T-helper 2 cell (primary cell): ENCODE results near the gene NCKAP1.

Source experiments
- DNase-seq, 5 experiments: peaks; one replicate each; pipeline versions ENCODE4 v3.0.0 to v3.0.0-alpha.2; 2012 to 2022

The NCKAP1 gene

DNA sequence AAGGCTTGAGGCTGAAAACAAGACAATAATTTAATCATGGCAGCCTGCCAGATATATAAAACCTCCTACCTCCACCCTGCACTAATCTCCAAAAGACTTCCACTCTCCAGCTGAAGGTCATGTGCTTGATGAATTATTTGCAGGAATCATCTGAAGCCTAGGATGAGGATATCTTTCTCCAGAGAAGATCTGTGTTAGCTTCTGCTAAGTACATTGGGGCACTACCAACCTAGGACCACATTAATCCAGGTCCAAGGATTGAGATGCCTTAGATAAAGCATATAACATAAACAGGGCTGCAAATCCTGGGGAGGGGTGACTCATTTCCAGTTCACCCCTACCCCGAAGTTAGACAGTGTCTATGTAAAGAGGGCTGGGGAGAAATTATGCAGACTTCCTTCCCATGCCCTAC is 91.3 kb downstream of the NCKAP1 start:
- no peak for DNase-seq

DNA sequence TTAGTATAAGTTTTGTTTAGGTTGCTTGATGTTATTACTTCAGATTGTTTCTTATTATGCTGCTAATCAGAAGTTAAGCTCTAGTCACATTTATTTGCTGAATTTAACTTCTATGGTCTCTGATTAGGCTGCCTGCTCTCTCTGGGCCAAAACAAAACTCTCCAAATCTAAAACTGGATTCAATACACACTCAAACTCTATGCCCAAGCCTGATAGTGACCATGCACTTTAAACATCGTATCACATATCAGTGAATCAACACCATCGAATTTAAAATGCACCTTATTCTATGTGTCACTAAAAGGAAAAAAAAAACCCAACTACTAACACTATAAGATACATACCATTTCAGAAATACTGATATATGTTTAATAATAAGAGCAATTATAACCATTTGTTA is 94.9 kb downstream of the NCKAP1 start:
- DNase-seq = no peak

DNA sequence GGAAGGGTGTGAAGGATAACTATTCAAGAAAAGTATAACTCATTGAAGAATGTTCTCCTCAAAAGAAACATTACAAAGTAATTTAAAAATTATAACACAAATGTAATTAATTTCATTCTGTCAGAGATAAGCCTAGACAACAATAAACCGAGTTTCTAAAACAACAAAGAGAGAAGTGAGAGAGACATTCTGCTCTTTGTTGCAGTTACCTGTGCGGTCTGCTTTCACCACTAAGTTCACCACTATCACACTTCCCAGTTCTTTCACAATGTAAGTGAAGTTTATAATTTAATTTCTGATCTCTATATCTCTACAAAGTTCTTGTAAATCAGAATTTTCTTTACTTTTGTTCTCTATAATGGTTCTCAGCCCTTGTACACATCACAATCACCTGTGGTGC is 95.5 kb downstream of the NCKAP1 start:
- no peak for DNase-seq

DNA sequence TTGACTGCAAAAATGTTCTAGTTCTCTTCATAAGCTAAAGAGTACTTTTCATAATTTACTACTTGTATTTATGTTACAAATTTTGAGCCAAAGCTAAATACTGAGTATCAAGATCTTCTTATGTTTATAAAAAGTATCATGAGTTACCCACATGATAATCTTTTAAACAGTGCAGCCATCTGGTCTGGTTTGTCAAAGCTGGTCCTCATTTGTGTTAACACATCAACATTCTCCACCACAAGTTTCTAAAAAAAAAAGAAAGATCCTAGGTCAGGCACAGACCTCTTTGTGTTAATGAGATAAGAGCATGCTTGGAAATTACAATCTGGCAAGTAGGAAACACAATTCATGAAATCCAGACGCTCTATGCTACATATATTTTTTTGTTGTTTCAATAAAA is 96.3 kb downstream of the NCKAP1 start:
- no peak for DNase-seq

DNA sequence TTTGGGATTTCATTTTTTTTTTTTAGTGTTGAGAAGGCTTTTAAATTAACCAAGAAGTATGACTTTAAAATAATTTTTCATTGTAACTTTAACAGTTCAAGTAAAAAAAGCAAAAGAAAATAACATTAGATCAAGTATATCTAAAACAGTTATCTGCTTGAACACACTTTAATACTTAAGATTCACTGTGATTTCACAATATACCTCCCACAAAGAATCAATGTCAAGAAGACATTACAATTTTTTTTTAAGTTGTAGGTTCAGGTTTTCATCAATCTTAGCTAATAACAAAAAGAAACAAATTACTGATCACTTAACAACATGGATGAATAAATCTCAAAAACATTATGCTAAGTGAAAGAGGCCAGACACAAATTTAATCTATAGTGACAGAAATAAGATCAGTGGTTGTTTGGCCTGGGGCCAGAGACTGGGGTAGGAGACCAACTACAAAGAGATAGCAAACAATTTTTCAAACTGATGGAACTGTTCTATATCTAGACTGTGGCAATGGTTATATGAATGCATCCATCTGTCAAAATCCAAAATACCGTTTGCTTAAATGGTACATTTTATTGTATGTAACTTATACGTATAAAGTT is 97.0 kb downstream of the NCKAP1 start:
- DNase-seq = no peak

DNA sequence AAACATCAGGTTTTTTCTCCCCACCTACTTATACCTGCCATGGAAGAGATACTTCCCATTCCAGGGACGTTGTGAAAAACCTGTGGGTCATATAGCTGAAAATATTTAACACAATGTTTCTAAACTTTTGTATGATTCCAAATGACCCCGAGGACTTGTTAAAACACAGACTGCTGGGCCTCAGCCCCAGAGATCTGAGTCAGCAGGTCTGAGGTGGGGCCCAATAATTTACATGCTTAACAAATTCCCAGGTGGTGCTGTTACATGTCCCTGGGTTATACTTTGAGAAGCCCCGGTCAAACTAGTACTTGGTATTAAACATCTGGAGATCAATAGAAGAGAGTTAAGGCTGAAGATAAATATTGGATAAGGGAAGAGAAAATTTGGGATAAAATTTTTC is 100.4 kb downstream of the NCKAP1 start:
- DNase-seq = no peak

DNA sequence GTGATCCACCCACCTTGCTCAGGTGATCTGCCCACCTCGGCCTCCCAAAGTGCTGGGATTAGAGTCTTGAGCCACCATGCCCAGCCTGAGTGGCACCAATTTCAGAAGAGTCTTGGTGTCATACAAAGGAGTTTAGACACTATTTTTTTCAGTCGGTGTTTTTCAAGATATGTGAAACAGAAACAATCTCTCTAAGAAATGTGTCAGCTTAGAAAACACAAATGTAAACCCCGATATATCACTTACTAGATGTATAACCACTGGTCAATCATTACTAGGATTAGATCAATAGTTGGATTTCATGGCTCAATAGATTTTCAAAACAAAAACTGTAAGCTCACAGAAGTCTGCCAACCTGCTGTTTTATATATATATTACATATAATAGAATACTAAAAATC is 104.6 kb downstream of the NCKAP1 start:
- no peak for DNase-seq

DNA sequence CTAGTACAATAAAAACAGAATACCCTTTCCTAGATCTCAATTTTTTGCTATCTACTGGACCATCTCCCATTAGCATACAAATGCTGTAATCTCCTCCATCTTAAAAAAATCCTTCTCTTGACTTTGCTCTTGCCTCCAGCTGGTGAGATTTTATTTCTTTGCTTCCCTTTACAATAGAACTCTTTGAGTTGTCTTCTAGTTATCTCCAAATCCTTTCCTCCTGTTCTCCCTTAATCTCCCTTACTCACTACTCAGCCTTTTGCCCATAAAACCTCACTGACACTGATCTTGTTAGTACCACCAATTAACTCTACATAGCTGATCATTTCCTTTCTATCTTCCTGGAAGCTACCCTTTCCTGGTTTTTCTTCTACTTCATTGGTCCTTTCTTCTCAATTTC is 108.3 kb downstream of the NCKAP1 start:
- DNase-seq = no peak

DNA sequence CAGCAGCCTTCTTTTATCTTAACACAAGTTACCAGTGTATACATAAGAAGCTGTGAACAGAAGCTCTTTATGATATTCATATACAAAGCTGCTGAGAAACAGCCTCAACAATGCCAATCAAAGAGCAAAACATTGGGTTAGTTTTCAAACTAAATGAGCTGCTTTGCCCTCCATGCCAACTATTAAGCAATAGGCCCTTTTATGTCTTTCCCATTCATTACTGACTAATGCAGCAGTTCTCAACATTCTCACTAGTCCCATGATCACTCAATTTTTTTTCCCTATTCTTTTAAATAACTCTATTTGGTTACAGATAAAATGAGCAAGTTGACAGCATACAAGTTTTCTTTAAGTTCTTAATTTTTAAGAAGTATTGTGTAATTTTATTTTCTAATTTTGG is 114.0 kb downstream of the NCKAP1 start:
- no peak for DNase-seq

DNA sequence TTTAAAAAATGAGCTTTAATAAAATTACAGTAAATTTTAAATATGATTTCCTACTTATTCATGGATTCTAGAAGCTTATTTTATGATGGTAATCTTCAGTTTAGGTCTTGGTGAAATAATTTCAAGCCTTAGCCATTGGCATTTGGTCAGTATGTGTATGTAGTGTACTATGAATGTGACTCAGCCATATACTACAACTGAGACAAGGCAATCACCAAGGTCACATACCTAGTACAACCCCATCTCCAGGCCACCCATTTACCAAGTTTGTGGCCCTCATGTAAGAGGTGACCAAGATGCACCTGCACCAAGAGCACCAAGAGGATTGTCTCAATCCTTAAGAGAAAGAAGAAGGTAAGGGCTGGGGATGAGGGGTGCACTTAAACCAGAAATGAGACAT is 117.0 kb downstream of the NCKAP1 start:
- DNase-seq = no peak

DNA sequence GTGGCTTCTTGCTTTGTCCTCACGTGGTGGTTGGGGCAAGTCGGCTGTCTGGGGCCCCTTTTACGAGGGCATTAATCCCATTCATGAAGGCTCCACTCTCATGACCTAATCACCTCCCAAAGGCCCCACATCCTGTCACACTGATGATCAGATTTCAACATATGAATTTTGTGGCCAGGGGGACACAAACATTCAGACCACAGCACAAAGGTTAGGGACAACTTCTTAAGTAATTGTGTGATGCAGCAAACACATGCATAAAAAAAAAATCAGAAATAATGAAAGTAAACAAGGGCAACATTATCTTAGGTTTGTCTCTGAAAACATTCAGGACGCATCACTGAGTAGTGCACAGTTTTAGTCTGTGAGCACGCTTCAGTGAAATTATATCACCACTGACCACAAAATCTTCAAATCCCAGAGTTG is 117.6 kb downstream of the NCKAP1 start:
- peak in 1 of 5 experiments; percentile 17 for DNase-seq

DNA sequence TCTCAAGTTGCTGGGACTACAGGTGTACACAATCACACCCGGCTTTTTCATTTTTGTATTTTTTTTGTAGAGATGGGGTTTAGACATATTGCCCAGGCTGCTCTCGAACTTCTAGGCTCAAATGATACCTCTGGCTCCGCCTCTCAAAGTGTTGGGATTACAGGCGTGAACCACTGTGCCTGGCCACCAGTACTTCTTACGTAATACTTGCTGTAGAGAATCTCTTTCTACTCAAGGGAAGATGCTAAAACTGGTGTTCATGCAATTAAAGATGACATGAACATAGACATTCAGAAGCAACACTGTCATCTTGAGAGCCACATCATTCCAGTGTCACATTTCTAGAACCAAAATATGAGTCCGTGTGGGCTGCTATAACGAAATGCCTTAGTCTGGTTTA is 118.2 kb downstream of the NCKAP1 start:
- no peak for DNase-seq

DNA sequence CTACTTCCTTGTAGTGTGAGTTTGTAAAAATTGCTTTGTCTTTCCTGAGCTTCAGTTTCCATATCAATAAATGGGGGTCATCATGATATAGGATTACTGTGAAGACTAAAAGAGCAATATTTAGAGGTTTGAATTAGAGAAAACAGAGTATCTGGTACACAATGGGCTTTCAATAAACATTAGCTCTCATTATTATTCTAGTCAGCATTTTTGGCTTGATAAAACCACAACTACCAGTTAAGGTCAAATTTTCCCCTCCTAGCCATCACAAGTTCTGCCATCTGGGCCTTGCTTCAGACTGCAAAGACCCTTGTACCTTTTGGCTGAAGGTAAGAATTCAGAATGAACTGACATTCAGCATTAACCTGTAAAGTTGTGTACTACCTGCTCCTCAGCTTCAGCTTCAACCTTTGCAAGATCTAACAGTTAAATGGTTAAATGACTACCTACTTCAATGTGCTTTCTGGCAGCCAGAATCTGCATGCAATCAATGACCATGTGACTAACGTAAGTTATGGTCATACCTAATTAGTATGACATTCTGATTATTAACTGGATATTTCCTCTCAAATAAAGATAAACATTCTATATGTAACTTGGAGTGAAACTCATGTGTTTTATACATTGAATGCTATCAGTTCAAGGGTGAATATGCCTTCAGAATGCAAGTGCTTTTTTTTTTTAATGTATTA is 119.2 kb downstream of the NCKAP1 start:
- no peak for DNase-seq

DNA sequence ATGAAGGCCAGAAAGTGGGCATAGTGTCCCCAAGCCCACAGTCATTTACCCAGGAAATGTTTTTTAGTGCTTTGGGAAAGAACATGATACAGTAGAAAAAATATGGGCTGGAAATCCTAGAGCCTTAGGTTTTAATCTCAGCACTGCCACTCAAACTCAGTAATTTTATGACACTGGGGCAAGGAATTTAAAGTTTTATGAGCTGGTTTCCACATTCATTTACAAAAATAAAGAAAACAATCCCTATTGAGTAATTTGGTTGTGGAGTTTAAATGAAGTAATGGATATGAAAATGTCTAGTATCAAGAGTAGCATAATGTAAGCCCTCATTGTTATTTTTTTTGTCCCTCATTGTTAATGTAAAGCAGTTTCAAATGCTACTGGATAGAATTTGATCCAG is 120.3 kb downstream of the NCKAP1 start:
- no peak for DNase-seq

DNA sequence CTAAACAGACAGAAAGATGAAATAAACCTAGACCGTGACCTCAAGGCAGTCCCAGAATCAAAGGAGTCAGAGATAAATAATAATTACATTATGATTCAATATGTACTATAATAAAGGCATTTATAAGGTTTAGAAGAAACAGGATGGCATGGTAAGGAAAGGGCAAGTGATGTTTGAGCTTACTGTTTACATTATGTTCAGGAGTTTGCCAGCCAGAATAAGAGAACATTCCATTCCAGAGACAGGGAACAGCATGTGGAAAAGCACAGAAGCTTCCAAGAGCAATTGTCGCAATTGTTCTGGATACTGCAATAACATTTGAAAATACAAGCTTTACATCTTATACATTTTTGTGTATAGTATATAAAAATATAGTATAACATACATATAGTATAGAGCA is 121.8 kb downstream of the NCKAP1 start:
- no peak for DNase-seq

DNA sequence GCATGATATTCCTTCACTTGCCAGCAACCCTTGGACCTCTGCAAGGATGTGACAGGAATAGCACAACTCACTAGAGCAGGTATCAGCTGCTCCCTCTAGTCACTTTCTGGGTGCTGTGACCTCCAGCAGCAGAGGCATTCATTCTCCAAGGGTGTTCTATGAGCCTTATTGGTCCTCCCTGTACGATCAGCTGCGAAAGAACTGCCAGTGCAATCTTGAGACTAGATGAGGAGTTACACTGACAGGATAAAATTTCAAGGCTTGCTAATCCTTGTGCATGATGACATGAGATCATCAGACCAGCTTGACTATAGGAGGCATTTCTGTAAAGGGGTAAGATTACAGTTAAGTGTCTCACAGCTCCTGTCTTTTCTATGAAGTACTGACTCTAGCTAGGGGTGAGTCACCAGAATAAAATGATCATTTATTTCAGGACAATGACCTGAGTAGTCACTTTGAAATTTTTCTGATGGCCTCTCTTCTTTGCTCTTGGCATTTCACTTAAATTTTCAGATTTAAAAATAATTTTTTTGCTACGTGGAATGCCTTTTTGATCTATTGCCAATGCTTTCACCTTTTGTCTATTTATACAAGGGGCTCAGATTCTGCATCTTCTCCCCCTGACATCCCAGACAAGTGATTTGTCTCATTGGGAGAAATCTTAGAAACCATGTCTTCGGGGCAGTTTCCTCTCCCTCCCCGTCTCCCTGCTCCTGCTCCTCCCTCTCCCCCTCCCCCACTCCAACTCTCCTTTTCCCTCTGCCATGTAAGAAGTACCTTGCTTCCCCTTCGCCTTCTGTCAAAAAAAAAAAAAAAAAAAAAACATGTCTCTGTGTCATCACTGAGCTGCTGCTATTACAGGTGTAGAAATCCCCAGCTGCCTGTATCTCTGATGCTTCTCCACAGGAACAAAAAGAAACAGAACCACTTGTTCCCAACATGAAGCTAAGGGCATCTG is 122.6 kb downstream of the NCKAP1 start:
- DNase-seq = no peak

DNA sequence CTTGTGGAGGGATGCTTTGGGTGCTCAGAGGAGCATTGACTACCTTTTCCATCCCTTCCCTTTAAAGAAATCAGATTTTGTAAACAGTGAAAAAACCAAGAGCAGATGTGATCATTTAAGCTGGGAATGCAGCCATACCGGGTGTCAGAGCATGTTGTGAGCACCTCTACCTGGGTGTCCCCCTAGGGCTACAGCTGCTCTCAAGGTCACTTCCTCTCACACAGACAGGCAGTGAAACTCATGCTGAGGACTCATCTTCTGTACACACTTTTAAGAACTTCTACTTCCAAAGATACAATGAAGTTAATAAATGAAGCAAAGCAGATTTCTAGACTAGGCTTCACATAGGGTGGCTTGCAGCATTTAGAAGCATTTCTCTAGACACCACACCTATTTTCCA is 123.4 kb downstream of the NCKAP1 start:
- DNase-seq = no peak

DNA sequence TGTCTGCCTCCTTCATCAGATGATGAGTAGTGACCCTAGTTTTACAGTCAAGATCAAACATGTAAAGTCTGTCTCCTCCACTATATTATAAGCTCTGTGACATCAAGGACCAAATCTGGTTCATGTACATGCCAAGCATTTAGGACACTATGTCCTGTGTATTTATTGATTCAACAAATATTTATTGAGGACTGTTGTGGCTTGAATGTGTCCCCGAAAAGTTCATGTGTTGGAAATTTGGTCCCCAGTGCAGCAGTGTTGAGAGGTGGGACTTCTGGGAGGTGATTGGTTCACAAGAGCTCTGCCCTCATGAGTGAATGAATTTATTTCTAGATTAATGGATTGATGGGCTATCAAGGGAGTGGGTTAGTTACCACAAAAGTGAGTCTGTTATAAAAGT is 125.2 kb downstream of the NCKAP1 start:
- no peak for DNase-seq

DNA sequence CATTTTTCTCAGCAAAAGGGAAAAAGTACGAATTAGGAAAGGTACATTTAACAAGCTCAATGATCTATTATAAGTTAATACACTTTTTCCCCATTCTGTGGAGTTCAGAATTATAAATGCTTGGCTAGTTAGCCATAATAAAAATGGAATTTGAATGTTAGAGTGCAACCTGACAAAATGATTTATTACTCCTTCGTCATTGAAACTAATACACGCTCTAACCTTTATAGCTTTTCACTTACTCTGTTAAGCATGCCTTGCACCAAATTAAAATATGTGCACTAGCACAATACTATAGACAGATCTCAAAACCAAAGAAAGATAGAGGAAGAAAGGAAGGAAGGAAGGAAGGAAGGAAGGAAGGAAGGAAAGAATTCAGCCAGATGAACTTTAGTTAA is 125.7 kb downstream of the NCKAP1 start:
- no peak for DNase-seq

DNA sequence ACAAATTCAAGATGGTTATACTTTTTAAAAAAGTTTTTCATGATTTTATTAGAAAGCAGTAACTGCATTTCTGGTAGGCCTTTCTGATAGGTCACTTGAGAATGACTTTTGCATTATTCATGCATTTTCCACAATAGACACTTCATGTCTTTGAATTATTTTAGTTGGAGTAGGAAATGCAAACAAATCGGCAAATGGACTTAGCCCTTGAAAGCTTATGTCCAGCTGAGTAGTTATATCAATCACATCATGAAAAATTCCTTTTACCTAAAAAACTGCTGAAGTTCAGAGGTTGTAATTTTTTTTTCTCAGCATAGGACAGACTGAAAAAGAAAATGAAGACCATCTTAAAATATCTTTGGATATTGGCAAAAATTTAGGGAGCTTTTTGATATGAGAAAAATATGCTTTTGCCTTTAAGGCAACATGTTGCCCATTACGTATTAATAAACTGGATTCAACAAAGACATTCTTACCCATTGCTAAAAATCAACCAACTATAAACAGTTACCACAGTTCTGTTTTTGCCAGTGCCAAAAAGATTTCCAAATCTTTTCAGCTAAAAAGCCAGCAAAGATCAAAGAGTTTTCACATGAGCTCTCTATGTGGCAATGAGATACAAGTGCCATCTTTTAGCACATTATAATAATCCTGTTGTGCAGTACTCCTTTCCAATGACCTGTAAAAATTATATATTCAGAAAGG is 126.3 kb downstream of the NCKAP1 start:
- no peak for DNase-seq

DNA sequence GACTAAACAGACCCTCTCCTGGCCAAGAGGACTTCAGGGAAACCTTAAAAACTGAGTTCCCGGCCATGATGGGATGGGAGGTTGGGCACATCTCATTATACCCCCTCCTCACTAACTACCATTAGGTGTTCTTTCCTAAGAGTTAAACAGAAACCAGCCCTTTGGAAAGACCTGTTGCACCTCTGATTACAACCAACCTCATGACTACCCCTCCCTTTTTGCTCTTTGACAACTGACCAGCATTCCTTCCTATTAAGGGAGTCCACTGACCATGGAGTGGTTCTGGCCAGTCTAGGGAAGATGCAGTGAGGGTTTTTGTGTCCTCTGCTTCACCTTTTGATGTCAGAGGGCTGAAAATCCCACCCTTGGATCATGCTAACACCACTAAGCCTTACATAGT is 127.3 kb downstream of the NCKAP1 start:
- no peak for DNase-seq

DNA sequence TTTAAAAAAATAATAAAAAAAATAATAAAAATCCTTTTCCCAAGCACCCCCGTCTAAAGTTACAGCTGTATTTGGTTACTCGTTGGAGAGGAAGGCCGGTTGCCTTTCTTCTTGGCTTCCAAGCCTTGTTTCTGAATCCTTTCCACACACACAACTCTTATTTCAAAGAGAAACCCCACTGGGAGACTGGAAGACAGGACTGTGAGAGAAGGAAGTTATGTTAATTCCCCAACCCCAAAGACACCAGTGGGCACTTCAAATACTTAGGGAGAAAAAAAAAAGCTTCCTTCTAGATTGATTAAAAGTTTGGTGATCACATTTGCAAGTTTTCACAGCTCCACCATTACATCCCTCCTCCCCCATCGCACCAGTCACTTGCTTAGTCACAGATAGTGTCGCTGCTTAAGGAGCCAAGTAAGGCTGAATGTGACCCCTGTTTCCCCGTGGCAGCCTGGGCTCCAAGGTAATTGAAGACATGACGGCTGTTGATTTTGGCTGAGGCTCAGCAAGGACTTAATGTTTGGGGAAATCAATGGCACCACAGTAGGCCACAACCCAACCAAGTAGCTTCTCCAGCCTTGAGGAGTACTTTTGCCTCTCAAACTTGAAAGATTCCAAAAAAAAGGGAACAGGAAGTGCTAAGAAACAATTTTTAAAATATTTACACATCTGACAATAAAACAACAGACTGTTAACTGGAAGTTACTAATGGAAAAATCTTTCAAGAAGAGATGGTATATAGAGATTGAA is 131.0 kb downstream of the NCKAP1 start:
- no peak for DNase-seq
